Cardiac muscle cell (in vitro differentiated cells and primary cell): Measurements from ENCODE around the gene ACAA1. TPM values are rescaled to one million over a fixed set of nuclear protein-coding genes. Genes with fewer than 3 reads are reported as not detected.

ENCODE experiments used
- DNase-seq, 2 donors: peaks; one replicate each; pipeline versions ENCODE4 v3.0.0 to v3.0.0-alpha.2; 2010 to 2017; ENCODE audit warnings: low read depth in 1 of 2, low spot score in 1 of 2
- H3K27ac ChIP-seq: fragments of 200-600 bp; sonication (generic); 2 replicates; pipeline ENCODE4 v1.5.1; 2016
- H3K27me3 ChIP-seq: fragments of 200-600 bp; sonication (generic); 2 replicates; pipeline ENCODE4 v1.6.0; 2016; ENCODE audit warnings: control low read depth
- H3K36me3 ChIP-seq: fragments of 200-600 bp; sonication (generic); 2 replicates; pipeline ENCODE4 v1.5.1; 2016; ENCODE audit warnings: control low read depth
- H3K4me1 ChIP-seq: fragments of 200-600 bp; sonication (generic); 2 replicates; pipeline ENCODE4 v1.8.1; 2017; ENCODE audit warnings: low read depth, mild to moderate bottlenecking, mixed run types
- H3K4me3 ChIP-seq: fragments of 200-600 bp; sonication (generic); 2 replicates; pipeline ENCODE4 v1.5.1; 2016; ENCODE audit warnings: mild to moderate bottlenecking
- H3K9me3 ChIP-seq: fragments of 200-600 bp; sonication (generic); 2 replicates; pipeline ENCODE4 v1.5.1; 2017; ENCODE audit warnings: low read depth, mild to moderate bottlenecking, control low read depth
- CTCF ChIP-seq: IDR thresholded peaks from 2 replicates; pipeline ENCODE4 v1.5.1; 2012; ENCODE audit warnings: low read depth, mild to moderate bottlenecking, low read length
- polyA plus RNA-seq: library from polyadenylated mRNA; unstranded; fragments of >200 nt; fragmentation: Nextera tagmentation; extraction: Ambion mirVana; gene quantifications from 2 replicates; pipeline ENCODE4 v1.2.1, GENCODE V29; 2016
- total RNA-seq: library from RNA; depleted of rRNA; stranded (reverse); fragments of >200 nt; gene quantifications from 2 replicates; pipeline ENCODE4 v1.2.3, GENCODE V29; 2016

The ACAA1 gene
- total and polyA plus RNA-seq, 2 experiments from 2014 or later = 62.8 to 104 TPM

GRCh38 chr3:38146504-38146903 is 9.6 kb upstream of the ACAA1 start:
- Histone ChIP-seq H3K4me3 (no peak overlapping the region), H3K9me3 (no peaks in the 10 kb centered on the region), H3K27ac (no peak overlapping the region), H3K4me1 (no peaks in the 10 kb centered on the region), H3K27me3 (no peaks in the 10 kb centered on the region), H3K36me3 (no peaks in the 10 kb centered on the region)
- no peak for DNase-seq
- no peak for TF ChIP-seq CTCF

- H3K4me3 ChIP-seq = no peak overlapping the region
- DNase-seq = no peak
- no peak for TF ChIP-seq CTCF
- H3K4me1 ChIP-seq = no peaks in the 10 kb centered on the region
- H3K27me3 ChIP-seq = peaks cover 9% of the 10 kb centered on the region
- no peaks in the 10 kb centered on the region for H3K9me3 ChIP-seq
- H3K27ac ChIP-seq = no peak overlapping the region
- no peaks in the 10 kb centered on the region for H3K36me3 ChIP-seq
Measured at GRCh38 chr3:38143511-38143910, 6.6 kb upstream of the ACAA1 start.

GRCh38 chr3:38142959-38143358 is 6.0 kb upstream of the ACAA1 start:
- no peaks in the 10 kb centered on the region for H3K9me3 ChIP-seq
- H3K27me3 ChIP-seq = peaks cover 9% of the 10 kb centered on the region
- TF ChIP-seq CTCF = no peak
- H3K4me1 ChIP-seq = no peaks in the 10 kb centered on the region
- no peak overlapping the region for H3K4me3 ChIP-seq
- no peak overlapping the region for H3K27ac ChIP-seq
- DNase-seq = no peak
- no peaks in the 10 kb centered on the region for H3K36me3 ChIP-seq

GRCh38 chr3:38141952-38142273 is 5.0 kb upstream of the ACAA1 start:
- no peak for TF ChIP-seq CTCF
- Histone ChIP-seq H3K4me1 (no peaks in the 10 kb centered on the region), H3K27ac (no peak overlapping the region), H3K9me3 (no peaks in the 10 kb centered on the region), H3K4me3 (no peak overlapping the region), H3K27me3 (peaks cover 9% of the 10 kb centered on the region), H3K36me3 (no peaks in the 10 kb centered on the region)
- DNase-seq = no peak

GRCh38 chr3:38141173-38141951 is 4.4 kb upstream of the ACAA1 start:
- no peak overlapping the region for H3K27ac ChIP-seq
- no peaks in the 10 kb centered on the region for H3K4me1 ChIP-seq
- no peaks in the 10 kb centered on the region for H3K9me3 ChIP-seq
- H3K4me3 ChIP-seq = no peak overlapping the region
- no peak for DNase-seq
- no peaks in the 10 kb centered on the region for H3K36me3 ChIP-seq
- TF ChIP-seq CTCF = no peak
- peaks cover 9% of the 10 kb centered on the region for H3K27me3 ChIP-seq
